Ureter (tissue), 1 donor: ENCODE measurements around the gene NAT16. TPM values are rescaled to one million over a fixed set of nuclear protein-coding genes. Genes with fewer than 3 reads are reported as not detected.
"Not testable (repeated sequence)": the region's sequence is repeated elsewhere in the genome, so short reads cannot be mapped to it uniquely, and the experiment has no call there.

Experiments
- DNase-seq: peaks from one replicate; pipeline ENCODE4 v3.0.0-alpha.2; 2020; ENCODE audit warnings: low spot score
- total RNA-seq: library from RNA; stranded (reverse); gene quantifications from one replicate; pipeline ENCODE4 v1.2.4, GENCODE V29; 2023
- donor health status: DM: yes; HTN: yes; CAD: no.

The NAT16 gene
- total RNA-seq, 1 donor from 2014 or later: not detected

DNA sequence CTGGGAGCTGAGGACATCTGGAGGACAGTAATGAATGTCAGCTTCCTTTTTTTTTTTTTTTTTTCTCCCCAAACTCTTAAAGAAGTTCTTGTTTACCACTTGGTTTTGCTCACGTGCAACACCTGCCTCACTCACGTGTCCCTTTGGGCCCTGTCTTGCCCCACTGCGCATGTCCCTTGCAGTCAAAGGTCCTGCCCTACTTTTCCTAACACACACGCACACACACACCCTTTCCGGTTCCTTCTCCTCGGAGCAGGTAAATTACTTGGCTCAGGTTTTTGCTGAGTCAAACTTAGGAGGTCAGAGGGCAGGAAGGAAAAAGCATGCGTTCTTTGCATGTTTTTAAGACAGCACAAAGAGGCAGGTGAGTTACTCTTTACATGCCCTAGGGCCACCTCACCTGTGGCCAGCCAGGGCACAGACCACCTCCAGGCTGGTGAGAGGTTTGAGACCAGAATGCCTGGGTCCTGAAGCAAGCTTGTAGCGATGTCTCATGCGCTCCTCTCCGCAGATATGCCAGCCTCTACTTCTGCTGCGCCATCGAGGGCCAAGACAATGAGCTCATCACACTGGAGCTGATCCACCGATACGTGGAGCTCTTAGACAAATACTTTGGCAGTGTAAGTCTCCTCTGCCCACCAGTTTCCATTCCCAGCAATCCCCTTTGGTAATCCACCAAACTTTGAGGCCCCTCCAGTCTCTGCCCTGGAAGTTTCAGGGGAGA lies 23.1 kb downstream of the NAT16 start:
- DNase-seq: no peak

DNA sequence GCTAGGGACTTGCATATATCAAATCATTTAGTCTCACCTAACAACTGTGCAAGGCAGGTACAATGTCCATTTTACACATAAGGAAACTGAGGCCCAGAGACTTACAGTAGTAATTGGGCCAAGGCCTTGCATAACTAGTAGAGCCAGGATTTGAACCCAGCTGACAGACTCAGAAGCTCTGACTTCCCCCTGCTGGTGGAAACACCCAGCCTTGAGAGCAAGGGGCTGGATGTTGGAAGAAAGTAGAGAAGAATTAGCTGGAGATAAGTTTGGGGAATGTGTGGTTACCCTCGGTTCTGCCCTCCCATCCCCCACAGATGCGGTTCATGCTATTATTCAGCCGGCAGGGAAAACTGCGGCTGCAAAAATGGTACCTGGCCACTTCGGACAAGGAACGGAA lies 23.8 kb downstream of the NAT16 start:
- DNase-seq: no peak

DNA sequence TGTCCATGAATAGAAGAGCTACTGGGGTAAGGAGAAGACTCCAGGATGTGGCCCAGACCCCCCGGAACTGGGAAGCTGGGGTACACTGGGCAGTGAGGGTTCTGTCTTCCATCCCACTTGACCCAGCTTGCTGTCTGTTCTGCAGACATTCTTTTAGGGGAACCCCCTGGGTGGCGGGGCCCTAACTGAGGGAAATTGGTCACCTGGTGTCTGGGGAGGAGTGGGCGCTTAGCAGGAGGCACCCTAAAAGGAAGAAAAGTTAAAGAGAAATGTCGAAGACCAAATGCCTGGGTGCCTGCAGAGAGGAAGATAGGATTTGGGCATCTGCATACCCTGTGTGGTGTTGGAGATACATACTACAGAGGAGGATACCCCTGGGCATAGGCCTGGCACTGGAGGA lies 24.8 kb downstream of the NAT16 start:
- no peak for DNase-seq

DNA sequence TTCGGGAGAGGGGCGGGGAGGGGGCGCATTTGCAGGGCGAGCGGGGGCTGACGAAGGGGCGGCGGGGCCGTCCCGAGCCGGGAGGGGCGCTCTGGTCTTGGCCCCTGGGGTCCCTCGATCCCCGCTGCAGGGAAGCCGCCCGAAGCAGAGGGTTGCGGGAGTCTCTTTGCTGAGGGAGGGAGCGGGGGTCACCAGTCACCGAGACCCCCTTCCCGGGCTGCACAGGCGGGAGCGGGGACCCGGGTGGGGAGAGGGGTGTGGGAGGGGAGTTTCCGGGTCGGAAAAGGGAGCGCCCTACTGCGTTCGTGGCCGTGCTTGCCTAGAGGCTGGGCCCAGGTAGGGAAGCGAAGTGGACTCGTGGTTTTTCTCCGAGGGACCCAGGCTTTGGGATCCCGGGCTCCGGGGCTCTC lies 25.4 kb downstream of the NAT16 start:
- DNase-seq: no peak

DNA sequence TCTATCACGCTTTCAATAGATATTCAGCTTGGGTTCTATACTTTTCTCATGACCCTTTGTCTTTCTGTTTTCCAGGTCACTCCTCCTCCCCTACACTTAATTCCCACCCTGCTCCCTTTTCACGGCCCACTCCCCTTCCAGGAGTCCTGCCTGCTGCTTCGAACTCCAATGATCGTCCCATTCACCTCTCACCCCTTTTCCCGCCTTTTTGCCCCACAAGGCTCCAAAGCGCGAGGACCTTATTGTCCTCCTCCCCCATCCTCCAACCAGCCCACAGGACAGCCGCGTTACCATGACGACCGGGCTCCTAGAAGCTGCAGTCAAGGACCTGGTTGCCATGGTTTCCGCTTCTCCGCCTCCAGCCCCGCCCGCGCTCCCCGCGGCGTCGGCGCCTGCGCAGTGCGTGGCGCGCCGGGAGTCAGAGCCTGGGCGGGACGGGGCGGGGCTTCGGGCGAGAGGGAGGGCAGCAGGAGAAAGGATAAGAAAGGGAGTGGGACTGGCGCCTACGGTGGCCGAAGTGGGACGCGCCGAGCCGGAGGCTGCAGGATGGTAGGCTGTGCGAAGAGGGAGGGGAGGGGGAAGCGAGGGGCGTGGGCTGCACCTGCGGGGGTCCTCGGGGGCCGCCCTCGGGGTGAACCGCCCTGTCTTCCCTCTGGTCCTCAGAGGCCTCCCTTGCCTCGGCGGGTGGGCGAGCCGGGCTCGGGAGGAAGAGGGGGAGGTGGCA lies 26.0 kb downstream of the NAT16 start, which contains the start of gene AP1S1:
Gene AP1S1, plus strand, starts transcription at position 508 of the 724 bp plus-strand sequence. Its CDS starts 39 bp downstream, at position 547.
- peak; percentile 93 for DNase-seq

DNA sequence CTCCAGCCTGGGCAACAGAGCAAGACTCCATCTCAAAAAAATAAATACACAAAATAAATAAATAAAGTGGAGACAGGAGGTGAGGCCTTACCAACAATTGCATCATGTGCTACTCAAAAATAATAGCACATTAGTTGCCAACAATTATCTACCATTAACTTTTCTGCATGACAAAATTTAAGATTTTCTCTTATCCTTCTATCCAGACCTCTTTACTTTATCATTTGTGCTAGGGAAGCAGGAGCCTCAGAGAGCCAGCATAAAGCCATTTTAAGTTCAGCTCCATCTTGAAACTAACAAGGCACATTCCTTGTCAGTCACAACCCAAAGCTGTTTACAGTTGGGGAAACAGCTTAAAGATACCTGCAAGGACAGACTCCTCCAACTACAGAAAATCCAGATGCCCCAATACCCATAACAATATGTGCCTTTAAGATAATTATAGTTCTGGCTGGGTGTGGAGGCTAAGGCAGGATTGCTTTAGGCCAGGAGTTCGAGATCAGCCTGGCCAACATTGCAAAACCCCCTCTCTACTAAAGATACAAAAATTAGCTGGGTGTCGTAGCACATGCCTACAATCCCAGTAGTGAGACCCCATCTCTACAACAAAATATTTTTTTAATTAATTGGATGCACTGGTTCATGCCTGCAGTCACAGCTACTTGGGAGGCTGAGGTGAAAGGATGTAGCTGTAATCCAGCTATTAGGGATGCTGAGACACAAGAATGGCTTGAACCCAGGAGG lies 28.0 kb downstream of the NAT16 start:
- DNase-seq: no peak

DNA sequence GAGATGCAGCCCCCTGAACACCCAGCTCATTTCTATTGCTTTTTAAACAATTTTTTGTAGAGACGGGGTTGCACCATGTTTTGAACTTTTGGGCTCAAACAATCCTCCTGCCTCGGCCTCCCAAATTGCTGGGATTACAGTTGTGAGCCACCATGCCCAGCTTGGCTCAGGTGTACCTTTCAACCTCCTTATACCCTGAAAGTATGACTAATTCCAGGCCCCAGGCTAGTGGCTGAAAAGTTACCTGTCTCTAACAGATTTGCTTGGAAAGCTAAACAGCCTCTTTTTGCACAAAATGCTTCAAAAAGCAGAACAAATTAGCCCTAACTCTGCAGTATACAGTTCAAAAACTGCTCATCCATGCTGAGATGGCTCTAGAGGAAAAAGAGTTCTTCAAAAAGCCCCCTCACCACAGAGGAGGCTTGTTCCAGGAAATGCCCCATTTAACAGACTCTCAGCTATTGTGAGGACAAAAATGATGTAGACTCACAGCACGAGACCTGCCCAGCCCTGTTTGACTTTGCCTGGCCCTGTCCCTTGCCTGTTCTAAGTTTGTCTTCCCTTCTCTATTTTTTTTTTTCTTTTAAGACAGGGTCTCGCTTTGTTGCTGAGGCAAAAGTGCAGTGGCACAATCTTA lies 39.2 kb downstream of the NAT16 start:
- no peak for DNase-seq

DNA sequence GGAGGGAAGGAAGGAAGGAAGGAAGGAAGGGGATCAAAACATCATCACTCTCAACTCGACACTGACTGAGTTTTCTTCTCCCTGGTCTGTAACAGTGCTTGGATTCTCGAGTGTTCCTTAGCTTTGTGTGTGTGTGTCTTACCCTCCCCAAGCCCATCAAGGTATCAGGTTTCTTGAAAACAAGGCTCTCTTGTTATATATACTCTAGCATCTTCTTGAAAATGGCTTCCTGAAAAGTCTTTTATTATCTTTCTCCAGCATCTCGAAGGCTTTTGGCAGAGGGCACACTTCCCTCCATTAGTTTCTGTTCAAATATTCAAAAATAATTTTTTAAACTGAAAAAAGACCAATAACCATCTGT lies 39.8 kb downstream of the NAT16 start:
- no peak for DNase-seq

DNA sequence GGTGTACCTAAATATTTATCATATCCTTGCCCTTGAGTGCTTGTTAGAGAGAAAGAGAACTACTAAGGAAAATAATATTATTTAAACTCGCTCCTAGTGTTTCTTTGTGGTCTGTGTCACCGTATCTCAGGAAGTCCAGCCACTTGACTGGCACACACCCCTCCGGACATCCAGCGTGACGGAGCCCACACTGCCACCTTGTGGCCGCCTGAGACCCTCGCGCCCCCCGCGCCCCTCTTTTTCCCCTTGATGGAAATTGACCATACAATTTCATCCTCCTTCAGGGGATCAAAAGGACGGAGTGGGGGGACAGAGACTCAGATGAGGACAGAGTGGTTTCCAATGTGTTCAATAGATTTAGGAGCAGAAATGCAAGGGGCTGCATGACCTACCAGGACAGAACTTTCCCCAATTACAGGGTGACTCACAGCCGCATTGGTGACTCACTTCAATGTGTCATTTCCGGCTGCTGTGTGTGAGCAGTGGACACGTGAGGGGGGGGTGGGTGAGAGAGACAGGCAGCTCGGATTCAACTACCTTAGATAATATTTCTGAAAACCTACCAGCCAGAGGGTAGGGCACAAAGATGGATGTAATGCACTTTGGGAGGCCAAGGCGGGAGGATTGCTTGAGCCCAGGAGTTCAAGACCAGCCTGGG lies 41.8 kb downstream of the NAT16 start:
- DNase-seq: peak; percentile 84

DNA sequence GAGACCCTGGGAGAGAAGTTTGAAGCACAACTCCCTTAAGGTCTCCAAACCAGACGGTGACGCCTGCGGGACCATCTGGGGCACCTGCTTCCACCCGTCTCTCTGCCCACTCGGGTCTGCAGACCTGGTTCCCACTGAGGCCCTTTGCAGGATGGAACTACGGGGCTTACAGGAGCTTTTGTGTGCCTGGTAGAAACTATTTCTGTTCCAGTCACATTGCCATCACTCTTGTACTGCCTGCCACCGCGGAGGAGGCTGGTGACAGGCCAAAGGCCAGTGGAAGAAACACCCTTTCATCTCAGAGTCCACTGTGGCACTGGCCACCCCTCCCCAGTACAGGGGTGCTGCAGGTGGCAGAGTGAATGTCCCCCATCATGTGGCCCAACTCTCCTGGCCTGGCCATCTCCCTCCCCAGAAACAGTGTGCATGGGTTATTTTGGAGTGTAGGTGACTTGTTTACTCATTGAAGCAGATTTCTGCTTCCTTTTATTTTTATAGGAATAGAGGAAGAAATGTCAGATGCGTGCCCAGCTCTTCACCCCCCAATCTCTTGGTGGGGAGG lies 42.4 kb downstream of the NAT16 start:
- DNase-seq: no peak

DNA sequence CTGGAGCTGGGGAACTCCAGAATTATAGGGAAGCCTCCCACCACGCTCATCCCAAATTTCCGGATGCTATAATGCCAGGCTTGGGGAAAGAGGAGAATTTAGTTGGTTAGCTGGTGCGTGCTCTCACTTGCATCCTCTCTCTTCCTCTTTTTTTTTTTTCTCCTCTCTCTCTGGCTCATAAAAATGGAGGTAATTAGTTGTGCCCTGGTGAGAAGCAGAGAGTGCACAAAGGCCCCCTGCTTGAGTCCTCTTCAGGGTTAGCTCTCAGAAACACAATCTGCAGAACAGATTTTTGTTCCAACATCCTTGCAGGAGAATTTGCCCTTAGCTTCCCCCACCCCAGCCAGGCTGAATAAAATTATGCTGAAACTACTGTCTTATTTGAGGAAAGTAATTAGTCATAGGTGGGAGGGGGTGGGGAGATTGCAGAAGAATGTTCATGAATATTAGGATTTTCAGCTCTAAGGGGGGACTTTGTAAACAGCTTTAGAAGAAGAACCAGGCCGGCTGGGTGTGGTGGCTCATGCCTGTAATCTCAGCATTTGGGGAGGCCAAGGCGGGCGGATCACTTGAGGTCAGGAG lies 45.6 kb downstream of the NAT16 start:
- no peak for DNase-seq

DNA sequence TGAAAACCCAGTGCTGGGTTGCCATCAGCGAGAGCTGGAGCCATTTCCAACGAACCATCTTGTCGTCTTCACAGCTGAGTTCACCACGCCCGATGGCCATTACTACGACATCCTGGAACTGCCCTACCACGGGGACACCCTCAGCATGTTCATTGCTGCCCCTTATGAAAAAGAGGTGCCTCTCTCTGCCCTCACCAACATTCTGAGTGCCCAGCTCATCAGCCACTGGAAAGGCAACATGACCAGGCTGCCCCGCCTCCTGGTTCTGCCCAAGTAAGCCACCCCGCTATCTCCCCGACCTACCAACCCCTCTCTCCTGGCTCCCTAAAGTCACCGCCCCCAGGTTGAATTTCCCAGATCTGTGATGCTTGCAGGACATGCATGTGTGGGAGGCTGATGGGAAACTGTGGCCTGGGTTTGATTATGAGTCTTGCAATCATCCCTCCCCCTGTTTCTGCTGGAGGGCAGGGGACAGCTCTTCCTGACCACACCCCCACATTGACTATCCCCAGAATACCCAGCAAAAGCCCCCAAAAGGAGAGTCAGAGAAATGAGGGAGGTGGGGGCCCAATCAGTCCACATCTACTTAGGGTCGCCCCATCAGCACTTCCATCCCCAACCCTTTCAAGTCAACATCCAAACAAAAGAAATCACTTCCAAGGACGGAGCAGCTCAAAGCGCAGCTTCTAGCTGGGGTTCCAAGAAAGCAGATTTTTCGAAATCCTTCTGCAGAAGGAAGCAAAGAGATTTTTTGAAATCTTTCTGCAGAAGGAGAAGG lies 46.3 kb downstream of the NAT16 start:
- no peak for DNase-seq

DNA sequence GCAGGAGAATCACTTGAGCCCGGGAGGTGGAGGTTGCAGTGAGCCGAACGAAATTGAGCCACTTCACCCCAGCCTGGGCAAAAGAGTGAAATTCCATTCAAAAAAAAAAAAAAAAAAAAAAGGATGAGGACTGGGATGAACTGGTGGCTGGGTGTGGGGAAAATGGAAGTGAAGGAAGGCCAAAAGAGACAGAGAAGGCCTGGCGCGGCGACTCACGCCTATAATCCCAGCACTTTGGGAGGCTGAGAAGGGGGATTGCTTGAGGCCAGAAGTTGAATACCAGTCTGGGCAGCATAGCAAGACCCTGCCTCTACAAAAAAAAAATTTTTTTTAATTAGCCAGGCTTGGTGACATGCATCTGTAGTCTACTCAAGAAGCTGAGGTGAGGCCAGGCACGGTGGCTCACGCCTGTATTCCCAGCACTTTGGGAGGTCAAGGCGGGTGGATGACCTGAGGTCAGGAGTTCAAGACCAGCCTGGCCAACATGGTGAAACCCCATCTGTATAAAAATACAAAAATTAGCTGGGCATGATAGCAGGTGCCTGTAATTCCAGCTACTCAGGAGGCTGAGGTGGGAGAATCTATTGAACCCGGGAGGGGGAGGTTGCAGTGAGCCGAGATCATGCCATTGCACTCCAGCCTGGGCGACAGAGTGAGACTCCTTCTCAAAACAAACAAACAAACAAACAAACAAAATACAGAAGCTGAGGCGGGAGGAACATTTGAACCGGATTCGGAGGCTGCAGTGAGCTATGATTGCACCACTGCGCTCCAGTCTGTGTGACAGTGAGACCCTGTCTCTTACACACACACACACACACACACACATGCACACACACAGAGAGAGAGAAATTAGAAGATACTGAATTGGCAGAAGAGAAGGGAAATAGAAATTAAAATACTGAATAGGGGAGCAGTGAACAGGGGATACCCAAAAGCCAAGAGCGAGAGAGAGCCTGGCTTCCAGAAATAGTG lies 47.2 kb downstream of the NAT16 start:
- DNase-seq: not testable (repeated sequence)

DNA sequence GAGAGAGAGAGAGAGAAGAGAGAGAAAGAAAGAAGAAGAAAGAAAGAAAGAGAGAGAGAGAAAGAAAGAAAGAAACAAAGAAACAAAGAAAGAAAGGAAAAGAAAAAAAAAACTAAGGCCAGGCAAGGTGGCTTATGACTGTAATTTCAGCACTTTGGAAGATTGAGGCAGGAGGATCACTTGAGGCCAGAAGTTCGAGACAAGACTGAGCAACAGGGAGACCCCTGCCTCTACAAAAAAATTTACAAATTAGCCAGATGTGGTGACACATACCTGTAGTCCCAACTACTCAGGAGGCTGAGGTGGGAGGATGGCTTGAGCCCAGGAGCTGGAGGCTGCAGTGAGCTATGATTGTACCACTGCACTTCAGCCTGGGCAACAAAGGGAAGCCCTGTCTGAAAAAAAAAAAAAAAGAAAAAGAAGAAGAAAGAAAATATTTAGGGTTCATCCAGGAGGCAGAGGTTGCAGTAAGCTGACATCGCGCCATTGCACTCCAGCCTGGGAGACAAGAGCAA lies 50.4 kb downstream of the NAT16 start:
- DNase-seq: no peak

DNA sequence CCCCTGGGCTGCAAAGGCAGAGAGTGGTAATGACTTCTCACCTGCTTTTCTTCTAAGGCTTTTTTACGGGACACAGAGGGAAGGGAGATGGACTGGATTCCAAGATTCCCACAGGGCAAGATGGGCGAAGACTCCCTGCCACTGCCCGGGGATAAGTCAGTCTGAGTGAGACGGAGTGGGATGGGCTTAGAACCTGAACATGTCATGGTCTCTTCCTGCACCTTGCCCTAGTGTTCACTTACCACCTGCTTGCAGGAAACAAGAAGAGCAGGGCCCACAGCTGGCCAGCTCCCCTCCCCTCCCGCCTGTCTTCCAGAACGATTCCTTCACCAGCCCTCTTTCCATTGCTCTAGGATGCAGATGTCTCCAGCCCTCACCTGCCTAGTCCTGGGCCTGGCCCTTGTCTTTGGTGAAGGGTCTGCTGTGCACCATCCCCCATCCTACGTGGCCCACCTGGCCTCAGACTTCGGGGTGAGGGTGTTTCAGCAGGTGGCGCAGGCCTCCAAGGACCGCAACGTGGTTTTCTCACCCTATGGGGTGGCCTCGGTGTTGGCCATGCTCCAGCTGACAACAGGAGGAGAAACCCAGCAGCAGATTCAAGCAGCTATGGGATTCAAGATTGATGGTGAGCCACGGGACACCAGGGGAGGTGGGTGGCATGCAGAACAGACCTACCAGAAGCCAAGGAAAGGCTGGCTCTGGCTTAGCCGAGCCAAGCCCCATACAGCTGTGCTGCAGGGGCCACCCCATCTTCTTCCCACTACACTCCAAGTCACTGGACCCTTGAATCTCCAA lies 51.9 kb downstream of the NAT16 start:
- no peak for DNase-seq

DNA sequence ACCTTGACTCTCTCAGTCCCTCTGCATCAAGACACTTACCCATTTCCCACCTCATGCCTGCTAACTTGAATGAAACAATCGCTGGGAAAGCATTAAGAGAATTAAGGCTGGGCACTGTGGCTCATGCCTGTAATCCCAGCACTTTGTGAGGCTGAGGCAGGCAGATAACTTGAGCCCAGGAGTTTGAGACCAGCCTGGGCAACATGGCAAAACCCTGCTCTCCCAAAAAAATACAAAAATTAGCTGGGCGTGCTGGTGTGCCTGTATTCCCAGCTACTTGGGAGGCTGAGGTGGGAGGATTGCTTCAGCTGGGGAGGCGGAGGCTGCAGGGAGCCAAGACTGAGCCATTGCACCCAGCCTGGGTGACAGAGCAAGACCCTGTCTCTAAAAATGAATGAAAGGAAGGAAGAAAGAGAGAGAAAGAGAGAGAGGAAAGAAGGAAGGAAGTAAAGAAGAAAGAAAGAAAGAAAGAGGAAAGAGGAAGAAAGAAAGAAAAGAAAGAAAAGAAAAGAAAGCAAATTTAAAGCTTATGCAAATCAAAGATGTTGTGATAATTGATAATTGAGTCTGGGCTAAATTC lies 52.5 kb downstream of the NAT16 start:
- DNase-seq: no peak

DNA sequence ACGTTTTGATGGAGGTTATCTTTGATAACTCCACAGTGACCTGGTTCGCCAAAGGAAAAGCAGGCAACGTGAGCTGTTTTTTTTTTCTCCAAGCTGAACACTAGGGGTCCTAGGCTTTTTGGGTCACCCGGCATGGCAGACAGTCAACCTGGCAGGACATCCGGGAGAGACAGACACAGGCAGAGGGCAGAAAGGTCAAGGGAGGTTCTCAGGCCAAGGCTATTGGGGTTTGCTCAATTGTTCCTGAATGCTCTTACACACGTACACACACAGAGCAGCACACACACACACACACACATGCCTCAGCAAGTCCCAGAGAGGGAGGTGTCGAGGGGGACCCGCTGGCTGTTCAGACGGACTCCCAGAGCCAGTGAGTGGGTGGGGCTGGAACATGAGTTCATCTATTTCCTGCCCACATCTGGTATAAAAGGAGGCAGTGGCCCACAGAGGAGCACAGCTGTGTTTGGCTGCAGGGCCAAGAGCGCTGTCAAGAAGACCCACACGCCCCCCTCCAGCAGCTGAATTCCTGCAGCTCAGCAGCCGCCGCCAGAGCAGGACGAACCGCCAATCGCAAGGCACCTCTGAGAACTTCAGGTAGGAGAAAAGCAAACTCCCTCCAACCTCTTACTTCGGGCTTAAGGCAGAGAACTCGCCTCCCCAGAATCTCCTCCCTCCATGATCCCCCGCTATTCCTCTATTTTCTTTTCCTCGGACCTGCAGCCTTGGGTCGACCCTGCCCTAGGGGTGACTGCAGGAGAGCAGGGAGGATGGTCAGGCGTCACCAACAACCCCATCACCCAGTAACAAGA lies 53.2 kb downstream of the NAT16 start, which contains the start of gene SERPINE1:
Gene SERPINE1, plus strand, starts transcription at position 454 of the 809 bp plus-strand sequence. CDS start 1,290 bp downstream, outside the sequence.
- peak; percentile 94 for DNase-seq
